HG02588 (cell line): ENCODE measurements around the gene LRRC2.
"Not testable (repeated sequence)": the region's sequence is repeated elsewhere in the genome, so short reads cannot be mapped to it uniquely, and the experiment has no call there.

Experiments used
- ATAC-seq: cut with Tn5 transposase; IDR thresholded peaks from one replicate; pipeline ENCODE4 v1.9.1; 2021; ENCODE audit warnings: mild to moderate bottlenecking, moderate library complexity; ENCODE audit not compliant: unreplicated experiment

The LRRC2 gene

DNA sequence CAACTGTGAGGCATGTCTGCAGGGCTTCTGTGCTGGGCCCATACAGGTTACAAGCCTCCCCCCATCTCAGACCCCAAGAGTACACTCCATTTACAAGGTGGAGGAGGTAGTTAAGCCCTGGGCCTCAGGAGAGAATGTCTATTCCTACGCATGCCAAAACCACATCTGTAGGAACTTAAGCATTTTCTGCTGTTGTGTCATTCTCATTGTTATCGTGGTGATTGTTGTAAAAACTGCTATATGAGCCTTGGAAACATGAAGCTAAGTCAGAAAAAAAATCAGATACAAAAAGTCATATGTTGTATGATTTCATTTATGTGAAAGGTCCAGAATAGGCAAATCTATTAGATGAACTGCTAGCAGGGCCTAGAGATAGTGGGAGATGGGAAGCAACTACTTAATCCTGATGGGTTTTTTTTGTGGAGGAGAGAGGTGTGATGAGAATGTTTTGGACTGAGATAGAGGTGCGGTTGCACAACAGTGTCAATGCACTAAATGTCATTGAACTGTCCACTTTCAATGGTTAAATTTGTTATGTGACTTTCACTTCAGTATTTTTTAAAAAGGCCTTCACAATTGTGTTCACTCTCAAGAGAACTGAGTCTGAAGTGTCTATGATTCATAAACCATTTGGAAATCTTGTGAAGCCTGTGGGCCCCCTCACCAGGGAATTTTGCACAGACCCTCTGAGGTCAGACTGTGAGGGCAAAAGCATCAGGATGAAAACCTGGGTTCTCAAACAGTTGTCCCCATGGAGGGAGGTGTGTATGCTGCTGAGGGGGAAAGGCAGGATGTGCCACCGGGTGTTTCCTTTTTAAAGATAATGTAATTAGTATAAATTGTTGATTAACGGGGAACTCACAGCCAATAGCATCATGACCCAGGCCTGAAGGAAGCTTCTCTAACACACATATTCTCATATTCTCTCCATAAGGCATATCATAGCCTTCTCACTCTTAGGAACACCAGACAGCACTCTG is 65.2 kb downstream of the LRRC2 start:
- ATAC-seq, result no peak

DNA sequence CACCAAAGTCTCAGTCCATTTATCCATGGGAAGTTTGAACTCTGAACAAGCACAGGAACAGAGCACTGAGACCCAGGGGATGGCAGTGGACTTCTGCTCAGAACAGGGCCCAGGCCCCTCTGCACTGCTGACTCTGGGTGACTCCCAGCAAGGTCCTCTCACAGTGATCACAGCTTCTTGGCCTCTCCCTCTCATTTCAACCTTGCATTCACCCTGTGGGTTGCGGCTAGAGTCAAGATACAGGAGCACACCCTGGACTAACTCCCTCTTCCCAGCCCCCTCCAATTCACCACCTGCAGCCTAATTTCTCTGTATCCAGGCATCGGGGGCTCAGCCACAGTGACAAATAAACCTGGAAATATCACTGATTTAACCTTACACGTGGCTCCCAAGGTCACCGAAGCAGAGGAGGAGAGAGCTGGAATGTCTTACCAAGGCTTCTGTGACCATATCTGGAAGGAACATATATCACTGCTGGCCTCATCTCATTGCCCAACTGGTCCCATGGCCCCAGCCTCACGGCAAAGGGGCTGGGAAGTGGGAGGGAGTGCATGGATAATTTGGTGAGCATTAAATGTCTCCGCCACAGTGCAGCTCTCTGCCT is 67.1 kb downstream of the LRRC2 start:
- no peak for ATAC-seq

GRCh38 chr3:46497556-46498265 is 68.4 kb downstream of the LRRC2 start, which contains the start of gene RTP3:
TSS of gene RTP3 (plus strand) at chr3:46497976. CDS start at chr3:46498063, 87 bp downstream.
- ATAC-seq, result no peak

DNA sequence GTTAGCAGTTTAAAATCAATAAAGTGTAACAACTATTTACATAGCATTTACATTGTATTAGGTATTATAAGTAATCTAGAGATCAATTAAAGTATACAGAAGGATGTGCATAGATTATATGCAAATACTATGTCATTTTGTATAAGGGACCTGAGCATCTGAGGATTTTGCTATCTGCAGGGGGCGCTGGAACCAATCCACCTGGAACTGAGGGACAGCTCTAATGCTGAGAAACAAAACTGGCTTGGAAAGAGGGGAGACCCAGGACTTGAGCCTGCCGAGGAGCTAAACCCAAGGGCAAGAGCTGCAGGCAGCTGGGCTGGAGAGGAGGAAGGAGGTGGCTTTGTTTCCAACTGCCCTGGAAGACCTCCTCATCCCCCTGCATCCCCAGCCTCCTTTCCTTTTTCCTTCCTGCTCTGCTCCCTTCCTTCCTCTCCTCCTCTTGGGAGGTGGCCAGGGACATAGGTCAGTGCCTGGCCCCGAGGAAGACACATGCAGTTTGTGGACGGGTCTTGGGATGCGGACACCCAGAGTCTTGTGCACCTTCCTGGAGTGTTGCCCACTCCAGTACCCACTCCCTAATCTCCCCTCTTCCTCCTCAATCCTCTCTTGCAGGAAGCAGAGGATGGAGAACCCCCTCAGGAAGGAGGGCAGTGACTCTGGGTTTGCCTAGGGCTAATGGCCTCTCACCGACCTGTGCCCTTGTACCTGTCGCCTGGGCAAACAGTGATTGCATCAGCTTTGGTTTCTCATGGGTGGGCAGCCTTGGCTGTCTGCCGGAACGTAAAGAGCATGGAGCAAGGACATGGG is 69.2 kb downstream of the LRRC2 start:
- ATAC-seq, result no peak

DNA sequence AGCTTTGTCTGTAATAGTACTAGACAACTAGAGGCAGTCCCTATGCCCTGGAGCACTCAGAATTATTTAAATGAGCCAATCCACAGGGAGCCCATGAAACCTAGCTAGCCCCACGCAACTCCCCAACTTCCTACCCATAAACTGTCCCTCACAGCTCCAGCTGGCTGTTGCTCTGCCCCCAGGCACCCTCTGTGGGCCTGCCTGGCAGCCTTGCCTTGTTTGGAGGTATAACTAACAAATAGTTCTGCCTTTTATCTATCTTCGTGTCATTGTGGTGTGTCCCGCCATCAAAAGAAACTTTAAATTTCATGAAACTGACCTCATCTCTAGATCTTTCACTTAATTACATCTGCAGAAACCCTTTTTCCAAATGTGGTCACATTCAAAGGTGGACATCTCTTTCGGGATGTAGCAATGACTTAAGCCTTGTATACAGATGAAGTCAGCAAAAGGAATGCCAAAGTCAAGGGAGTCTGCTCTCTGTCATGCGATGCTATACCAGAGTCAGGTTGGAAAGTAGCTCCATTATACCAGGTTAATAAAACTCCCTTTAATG is 70.1 kb downstream of the LRRC2 start:
- ATAC-seq, result no peak

DNA sequence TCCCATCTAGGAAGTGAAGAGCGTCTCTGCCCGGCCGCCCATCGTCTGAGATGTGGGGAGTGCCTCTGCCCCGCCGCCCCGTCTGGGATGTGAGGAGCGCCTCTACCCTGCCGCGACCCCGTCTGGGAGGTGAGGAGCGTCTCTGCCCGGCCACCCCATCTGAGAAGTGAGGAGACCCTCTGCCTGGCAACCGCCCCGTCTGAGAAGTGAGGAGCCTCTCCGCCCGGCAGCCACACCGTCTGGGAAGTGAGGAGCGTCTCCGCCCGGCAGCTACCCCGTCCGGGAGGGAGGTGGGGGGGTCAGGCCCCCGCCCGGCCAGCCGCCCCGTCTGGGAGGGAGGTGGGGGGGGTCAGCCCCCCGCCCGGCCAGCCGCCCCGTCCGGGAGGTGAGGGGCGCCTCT is 71.6 kb downstream of the LRRC2 start:
- not testable (repeated sequence) for ATAC-seq

GRCh38 chr3:46492890-46493547 is 73.1 kb downstream of the LRRC2 start:
- no peak for ATAC-seq

DNA sequence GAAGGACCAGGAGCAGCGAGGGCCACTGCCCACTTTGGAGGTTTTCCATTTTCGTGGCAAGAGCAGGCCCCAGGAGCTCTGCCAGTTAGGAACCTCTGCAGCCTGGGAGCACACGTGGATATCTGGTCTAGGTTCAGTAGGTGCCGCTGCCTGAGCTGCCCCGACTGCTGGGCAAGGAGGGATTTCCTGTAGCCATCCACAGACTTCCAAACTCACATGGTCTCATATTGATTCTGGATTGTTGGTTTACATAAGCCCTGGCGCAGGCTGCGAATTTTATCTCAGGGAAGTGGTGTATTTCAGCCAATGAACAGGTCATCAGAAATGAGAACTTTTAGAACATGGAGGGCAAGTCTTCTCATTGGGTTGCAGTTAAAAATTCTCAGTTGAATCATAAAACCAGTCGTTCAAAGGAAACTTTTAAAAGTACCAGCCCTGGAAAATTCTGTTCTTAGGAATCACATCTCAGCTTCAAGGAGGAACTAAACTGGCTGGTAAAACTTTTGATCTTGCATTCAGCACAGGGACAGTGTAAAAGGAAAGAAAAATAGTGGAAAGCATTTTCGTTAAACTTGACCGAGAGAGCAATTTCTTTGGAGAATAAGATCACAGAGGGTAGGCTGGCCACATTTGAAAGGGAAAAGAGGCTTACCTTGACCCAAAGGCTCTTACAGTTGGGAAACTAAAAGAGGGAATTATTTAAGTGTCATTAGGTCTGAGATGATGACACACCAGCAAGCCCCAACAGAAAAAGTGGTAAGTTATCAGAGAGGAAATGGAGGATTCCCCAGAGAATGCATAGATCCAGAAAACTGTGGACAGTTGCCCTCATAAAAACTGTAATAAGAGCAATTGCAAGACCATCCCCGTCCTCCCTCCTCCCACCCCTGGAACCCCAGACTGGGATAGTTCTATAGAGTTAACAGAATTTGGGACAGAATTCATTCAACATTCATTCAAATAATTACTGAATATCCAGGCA is 74.7 kb downstream of the LRRC2 start:
- no peak for ATAC-seq

DNA sequence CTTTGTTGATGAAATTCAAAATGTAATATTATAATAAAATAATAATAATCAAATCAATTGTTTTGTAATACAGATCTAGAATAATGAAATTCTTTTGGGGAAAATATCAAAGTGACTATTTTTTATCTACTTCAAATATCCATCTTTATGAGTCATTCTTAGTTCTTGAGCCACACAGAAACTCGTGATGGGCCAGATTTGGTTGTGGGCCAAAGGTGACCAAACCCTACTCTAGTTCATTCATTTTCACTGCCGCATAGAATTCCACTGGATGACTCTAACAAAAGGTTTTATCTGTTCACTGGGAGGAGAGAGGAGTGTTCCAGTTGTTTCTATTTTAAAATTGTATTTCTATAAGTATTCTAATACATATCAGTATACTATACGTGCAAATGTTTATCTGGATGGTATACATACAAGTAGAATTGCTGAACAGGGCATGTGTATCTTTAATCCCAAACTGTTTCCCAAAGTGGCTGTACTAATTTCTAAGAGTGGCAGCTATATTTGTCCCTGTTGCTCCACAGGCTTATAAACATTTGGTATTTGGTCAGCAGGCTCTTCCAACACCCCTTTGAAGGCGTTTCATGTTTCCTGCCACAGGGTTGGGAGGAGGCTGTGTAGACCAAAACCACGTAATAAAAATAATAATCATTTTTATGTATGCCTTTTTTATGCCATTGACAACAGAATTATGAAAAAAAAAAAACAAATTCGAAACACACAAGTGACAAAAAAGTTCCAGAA is 75.6 kb downstream of the LRRC2 start:
- no peak for ATAC-seq

DNA sequence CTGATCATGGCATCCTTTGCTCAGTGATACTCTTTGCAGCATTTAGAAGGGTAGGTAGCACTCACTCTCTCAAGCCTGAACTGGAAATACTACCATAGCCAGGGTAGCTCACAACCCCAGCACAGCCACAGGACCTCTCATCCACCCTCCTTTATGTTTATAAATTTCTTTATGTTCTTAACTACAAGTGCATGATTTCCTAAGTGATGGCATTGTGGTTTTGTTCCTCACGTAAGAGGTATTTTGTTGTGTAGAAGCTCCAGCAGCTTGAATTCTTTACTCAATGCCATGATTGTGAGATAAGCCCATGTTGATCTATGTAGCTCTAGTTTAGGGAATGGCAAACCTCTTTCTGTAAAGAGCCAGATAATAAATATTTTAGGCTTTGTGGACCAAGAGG is 76.2 kb downstream of the LRRC2 start:
- no peak for ATAC-seq

- ATAC-seq, result no peak
Observed at GRCh38 chr3:46489381-46489780, 76.7 kb downstream of the LRRC2 start.

- peak; percentile 91 for ATAC-seq
Observed at GRCh38 chr3:46488735-46489361, 77.3 kb downstream of the LRRC2 start.

DNA sequence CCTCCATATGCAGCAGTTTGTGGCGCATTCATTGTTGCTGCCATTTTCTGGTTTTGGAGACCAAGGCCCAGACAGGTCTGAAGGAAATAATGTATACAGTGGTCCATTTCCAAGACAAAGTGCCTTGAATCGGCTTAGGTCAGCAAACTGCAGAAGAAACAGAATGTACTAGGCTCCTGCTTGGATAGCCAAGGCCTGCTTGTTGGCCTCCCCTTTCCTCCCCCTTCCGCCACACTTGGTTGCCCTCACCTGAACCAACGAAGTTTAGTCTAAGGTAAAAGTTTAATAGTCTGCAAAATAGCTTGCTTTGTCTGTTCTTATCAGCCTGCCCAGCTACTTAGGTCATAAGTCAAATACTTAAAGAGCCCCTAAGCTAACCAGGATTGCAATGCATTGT is 80.3 kb downstream of the LRRC2 start:
- ATAC-seq, result no peak

- no peak for ATAC-seq
Observed at GRCh38 chr3:46484911-46485778, 81.0 kb downstream of the LRRC2 start.

DNA sequence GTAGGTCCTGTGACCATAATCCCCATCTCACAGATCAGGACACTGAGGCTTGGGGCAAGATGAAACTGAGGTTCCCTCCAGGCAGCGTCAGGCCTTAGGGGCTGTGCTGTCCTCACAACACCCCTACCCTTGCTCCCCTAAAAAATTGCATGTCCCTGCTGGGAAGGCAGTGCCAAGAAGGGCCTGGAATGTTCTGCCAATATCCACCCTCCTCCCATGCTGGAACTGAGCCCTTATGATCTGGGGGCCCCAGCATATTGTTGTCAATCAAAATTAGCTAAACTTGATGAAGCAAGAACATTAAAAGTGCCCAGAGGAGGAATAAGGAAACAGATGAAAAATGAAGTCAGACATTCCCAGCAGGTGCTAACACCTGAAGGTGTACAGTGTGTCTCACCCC is 81.7 kb downstream of the LRRC2 start:
- no peak for ATAC-seq

DNA sequence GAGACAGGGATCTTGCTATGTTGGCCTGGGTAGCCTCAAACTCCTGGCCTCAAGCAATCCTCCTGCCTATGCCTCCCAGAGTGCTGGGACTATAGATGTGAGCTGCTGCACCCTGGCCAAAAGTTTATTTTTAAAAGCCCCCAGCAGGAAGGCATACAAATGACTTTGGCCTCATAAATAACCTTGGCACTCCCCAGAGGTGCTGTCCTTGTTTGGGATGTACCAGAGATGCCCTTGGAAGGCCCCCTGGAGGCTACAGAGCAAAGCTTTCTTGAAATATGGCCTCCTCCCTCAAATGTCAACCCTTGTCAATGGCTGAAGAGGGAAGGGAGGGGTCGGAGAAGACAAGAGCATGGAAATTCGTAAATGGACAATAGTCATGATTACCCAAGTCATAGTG is 82.3 kb downstream of the LRRC2 start:
- no peak for ATAC-seq
